ENCODE data around the gene VPS13D.
A peak's percentile ranks its signal among the peaks of the same experiment; 100 is the strongest.

Gene VPS13D

DNA sequence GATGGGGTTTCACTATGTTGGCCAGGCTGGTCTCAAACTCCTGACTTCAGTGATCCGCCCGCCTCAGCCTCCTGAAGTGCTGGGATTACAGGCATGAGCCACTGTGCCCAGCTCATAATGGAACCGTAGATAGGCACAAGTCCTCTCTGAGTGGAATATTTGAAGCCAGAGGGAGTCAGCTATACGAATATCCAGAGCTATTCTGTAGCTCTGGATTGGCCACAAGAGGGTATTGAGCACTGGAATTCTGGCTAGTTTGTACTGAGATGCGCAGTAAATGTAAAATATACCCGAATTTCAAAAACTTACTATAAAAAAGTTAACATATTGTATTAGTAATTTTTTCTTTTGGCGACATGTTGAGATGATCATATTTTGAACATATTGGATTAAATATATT is 851 bp upstream of the VPS13D start:
- no peak for DNase-seq (ENCODE audit: low read depth)

GRCh38 chr1:12229386-12229834 is 420 bp upstream of the VPS13D start:
- no peak for DNase-seq (ENCODE audit: low read depth)

- no peak for DNase-seq (ENCODE audit: low read depth)
These were observed 882 bp downstream of the VPS13D start for GRCh38 chr1:12230549-12231275.

- no peak for DNase-seq (ENCODE audit: low read depth)
These were observed 1.4 kb downstream of the VPS13D start for GRCh38 chr1:12231276-12231595.

- no peak for DNase-seq (ENCODE audit: low read depth)
These were observed 2.4 kb downstream of the VPS13D start for GRCh38 chr1:12232221-12232620.

GRCh38 chr1:12244078-12244477 is 14.2 kb downstream of the VPS13D start:
- no peak for DNase-seq (ENCODE audit: low read depth)

DNA sequence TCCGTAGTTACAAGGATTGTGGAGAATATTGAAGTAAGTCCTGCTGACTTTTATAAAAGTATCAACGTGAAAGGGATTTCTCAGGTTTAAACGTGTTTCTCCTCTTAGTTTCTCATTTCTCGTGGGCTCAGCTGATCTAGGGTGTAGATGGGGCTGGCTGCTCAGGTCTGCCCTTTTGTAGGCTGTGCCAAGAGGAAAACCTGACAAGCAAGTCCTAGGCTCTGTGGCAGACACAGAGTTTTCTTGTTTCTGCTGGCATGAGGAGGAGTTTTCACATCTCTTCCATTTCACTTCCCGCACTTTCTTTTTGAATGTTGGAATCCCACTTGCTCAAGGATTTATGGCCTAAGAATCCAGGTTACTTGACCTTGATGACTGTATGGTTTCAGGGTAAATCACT is 14.8 kb downstream of the VPS13D start:
- DNase-seq (ENCODE audit: low read depth), result no peak

- no peak for DNase-seq (ENCODE audit: low read depth)
These were observed 15.3 kb downstream of the VPS13D start for GRCh38 chr1:12245116-12245515.

GRCh38 chr1:12245733-12246132 is 15.9 kb downstream of the VPS13D start:
- DNase-seq (ENCODE audit: low read depth), result no peak

GRCh38 chr1:12246584-12246983 is 16.8 kb downstream of the VPS13D start:
- DNase-seq (ENCODE audit: low read depth), result no peak

DNA sequence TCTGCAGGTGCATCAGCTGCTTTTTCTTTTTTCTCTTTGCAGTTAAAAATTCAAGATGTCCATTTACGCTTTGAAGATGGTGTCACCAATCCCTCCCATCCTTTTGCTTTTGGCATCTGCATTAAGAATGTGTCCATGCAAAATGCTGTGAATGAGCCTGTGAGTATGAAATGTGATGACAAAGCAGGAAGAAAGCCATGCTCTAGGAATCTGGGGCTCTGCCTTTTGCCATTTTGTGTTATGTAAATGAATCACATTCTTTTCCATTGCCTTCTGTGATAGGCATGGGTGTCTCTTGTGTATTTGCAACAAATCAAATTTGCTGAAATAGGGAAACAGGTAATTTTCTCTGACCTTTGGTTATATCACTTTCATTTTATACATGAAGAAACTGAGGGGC is 19.4 kb downstream of the VPS13D start:
- DNase-seq (ENCODE audit: low read depth), result peak; percentile 53

GRCh38 chr1:12249748-12250147 is 19.9 kb downstream of the VPS13D start:
- no peak for DNase-seq (ENCODE audit: low read depth)

- DNase-seq (ENCODE audit: low read depth), result no peak
These were observed 21.6 kb downstream of the VPS13D start for GRCh38 chr1:12251442-12251841.

DNA sequence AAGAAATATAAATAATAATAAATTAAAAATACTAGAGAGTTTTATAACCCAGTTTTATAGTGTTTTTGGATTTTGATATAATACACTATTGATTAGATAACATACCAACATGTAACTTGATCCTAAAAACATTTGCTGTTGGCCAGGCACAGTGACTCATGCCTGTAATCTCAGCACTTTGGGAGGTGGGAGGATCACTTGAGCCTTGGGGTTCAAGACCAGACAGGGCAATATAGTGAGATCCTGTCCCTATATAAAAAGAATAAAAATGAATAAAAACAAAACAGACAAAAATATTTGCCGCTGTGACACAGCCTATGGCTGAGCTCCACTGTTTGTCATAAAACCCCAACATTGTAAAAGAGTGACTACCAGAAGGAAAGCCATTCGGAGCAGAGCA is 26.1 kb downstream of the VPS13D start:
- no peak for DNase-seq (ENCODE audit: low read depth)

GRCh38 chr1:12258272-12258671 is 28.4 kb downstream of the VPS13D start:
- DNase-seq (ENCODE audit: low read depth), result no peak

GRCh38 chr1:12269351-12269750 is 39.5 kb downstream of the VPS13D start:
- DNase-seq (ENCODE audit: low read depth), result no peak

DNA sequence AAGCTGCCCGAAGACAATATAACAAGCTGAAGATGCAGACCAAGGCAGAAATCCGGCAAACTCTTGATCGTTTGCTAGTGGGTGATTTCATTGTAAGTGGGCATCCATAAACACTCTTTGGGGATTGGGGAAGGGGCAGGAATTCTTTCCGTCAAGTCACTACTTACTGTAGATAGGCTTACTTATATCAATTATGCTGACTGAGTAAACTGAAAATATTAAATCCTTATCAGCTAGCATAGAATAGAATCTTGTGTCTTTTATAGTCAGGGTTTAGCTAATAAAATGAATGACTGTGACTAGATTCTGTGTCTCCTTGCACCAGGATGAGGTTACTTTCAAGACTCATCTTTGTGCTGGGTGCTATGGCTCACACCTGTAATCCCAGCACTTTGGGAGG is 41.2 kb downstream of the VPS13D start:
- DNase-seq (ENCODE audit: low read depth), result no peak

DNA sequence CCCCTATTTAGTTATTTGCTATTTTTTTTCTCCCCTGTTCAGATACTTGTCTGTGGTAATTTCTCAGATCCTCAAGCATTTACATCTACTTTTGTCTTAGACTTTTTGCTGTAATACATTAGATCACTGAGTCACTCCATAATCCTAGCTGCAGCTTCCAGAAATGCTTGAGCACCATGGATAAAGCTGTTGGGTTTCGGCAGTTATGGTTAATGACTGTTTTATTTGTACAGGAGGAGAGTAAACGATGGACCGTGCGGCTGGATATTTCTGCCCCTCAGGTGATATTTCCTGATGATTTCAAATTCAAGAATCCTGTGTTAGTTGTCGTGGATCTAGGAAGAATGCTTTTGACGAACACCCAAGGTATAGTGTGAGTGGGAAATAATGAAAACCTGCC is 42.9 kb downstream of the VPS13D start:
- no peak for DNase-seq (ENCODE audit: low read depth)

- DNase-seq (ENCODE audit: low read depth), result no peak
These were observed 45.5 kb downstream of the VPS13D start for GRCh38 chr1:12275370-12275769.

DNA sequence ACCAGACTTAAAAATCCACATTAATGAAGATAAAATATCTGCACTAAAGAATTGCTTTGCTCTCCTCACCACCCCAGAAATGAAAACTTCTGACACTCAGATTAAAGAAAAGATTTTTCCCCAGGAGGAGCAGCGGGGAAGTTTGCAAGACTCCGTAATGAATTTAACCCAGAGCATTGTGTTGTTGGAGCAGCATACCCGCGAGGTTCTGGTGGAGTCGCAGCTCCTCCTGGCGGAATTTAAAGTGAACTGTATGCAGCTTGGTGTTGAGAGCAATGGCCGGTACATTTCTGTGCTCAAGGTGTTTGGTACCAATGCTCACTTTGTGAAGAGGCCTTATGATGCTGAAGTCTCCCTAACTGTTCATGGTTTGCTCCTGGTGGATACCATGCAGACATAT is 46.4 kb downstream of the VPS13D start:
- no peak for DNase-seq (ENCODE audit: low read depth)

DNA sequence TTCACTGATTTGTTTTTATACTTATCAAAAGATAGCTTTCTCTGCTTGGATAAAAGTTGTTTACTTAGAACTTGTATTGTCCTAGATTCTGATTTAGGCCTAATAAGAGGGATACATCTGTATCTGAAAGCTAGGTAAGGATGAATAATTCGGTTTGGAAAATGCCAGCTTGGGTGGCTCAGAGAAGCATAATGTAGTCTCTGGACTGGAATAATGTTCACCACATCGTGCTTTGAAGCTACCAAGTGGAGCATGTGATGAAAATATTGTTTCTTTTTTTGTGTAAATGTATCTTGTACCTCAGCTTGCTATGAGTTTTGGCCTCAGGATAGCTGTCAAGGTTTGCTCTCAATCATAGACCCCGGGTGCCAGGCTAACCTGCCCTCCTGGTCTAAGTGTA is 49.2 kb downstream of the VPS13D start:
- no peak for DNase-seq (ENCODE audit: low read depth)

DNA sequence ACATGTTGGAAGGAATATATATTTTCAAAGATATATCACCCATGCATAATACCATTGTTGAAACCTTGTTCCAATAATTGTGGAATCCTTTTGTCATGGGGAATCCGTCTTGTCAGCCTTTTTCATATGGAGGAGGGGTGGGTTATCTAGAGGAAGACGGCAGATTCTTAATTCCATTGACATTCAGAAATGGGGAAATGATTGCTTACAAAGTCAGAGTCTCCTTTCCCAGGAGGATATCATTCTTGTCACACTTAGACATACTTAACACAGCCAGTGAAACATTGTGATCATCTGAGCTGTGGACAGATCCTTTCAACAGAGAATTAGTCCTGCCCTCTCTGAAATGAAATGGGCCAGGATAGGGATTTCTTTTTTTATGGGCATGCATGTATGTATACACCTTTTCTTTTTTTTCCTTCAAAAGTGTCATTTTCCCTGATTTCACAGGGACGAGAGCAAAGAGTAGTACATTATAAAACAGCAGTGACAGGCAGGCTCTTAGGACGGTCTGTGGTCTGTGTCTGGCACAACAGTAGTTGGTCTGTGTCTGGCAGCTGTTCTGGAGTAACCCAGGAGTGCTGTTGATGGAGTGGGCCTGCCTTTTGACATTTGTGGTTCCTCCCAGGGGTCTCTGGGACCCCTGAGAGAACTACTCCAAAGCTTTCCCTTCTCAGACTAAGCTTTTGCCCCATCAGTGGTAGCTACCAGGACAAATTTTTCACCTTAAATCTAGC is 50.1 kb downstream of the VPS13D start:
- no peak for DNase-seq (ENCODE audit: low read depth)

- DNase-seq (ENCODE audit: low read depth), result no peak
These were observed 52.3 kb downstream of the VPS13D start for GRCh38 chr1:12282142-12282541.

GRCh38 chr1:12284486-12284885 is 54.7 kb downstream of the VPS13D start:
- DNase-seq (ENCODE audit: low read depth), result no peak
